Liver (tissue), 9 donors: ENCODE measurements around the gene COL11A2. TPM values are rescaled to one million over a fixed set of nuclear protein-coding genes. Genes with fewer than 3 reads are reported as not detected.

ENCODE experiments used
- DNase-seq: peaks from one replicate; pipeline ENCODE4 v3.0.0-alpha.2; 2017; ENCODE audit warnings: low spot score
- H3K27ac ChIP-seq, 2 donors: one replicate each; pipeline ENCODE4 v1.7.0; 2013; ENCODE audit warnings: inconsistent platforms in 2 of 2, low read length in 2 of 2, control low read depth in 1 of 2, low read depth in 1 of 2, mild to moderate bottlenecking in 1 of 2
- H3K27me3 ChIP-seq, 4 donors: one replicate each; pipeline versions ENCODE4 v1.6.1 to v1.7.0; 2013; ENCODE audit warnings: low read length in 3 of 4, inconsistent platforms in 1 of 4, mild to moderate bottlenecking in 1 of 4, moderate library complexity in 1 of 4; ENCODE audit not compliant: control insufficient read depth in 4 of 4, insufficient read depth in 4 of 4
- H3K36me3 ChIP-seq, 4 donors: one replicate each; pipeline versions ENCODE4 v1.6.1 to v1.7.0; 2013; ENCODE audit warnings: low read length in 3 of 4, mild to moderate bottlenecking in 3 of 4, low read depth in 1 of 4, moderate library complexity in 1 of 4; ENCODE audit not compliant: control insufficient read depth in 4 of 4, insufficient read depth in 3 of 4
- H3K4me1 ChIP-seq, 4 donors: one replicate each; pipeline versions ENCODE4 v1.6.1 to v1.7.0; 2013; ENCODE audit warnings: low read length in 3 of 4, mild to moderate bottlenecking in 3 of 4, moderate library complexity in 1 of 4; ENCODE audit not compliant: control insufficient read depth in 4 of 4, insufficient read depth in 4 of 4
- H3K4me3 ChIP-seq, 3 donors: one replicate each; pipeline versions ENCODE4 v1.6.1 to v1.7.0; 2013; ENCODE audit warnings: low read length in 3 of 3, control low read depth in 1 of 3, low read depth in 1 of 3, mild to moderate bottlenecking in 1 of 3
- H3K9ac ChIP-seq, 2 donors: one replicate each; pipeline ENCODE4 v1.7.0; 2013; ENCODE audit warnings: low read length in 2 of 2, mild to moderate bottlenecking in 2 of 2, moderate library complexity in 2 of 2, control low read depth in 1 of 2, low read depth in 1 of 2
- H3K9me3 ChIP-seq, 4 donors: one replicate each; pipeline versions ENCODE4 v1.6.1 to v1.7.0; 2013; ENCODE audit warnings: low read length in 3 of 4; ENCODE audit not compliant: control insufficient read depth in 4 of 4
- ATF3 ChIP-seq: IDR thresholded peaks from 2 replicates; pipeline ENCODE4 v1.6.1; 2016; ENCODE audit warnings: antibody characterized with exemption
- CTCF ChIP-seq: fragments of 150-350 bp; IDR thresholded peaks from 2 replicates; pipeline ENCODE4 v1.5.1; 2017; ENCODE audit warnings: improper control_type of control experiment, low read depth, low read length; ENCODE audit not compliant: missing input control
- EGR1 ChIP-seq, 2 donors: IDR thresholded peaks; 2 replicates each; pipeline ENCODE4 v1.6.1; 2016 to 2018; ENCODE audit warnings: antibody characterized with exemption in 2 of 2, low read depth in 2 of 2
- FOXA1 ChIP-seq: IDR thresholded peaks from 2 replicates; pipeline ENCODE4 v1.6.1; 2016; ENCODE audit warnings: antibody characterized with exemption
- GABPA ChIP-seq, 2 donors: IDR thresholded peaks in 1 of 2; conservative IDR thresholded peaks in 1 of 2; 2 replicates each; pipeline ENCODE4 v1.6.1; 2016; ENCODE audit warnings: antibody characterized with exemption in 2 of 2, mild to moderate bottlenecking in 1 of 2, moderate library complexity in 1 of 2
- HNF4A ChIP-seq, 2 donors: conservative IDR thresholded peaks; 2 replicates each; pipeline ENCODE4 v1.6.1; 2016; ENCODE audit warnings: antibody characterized with exemption in 2 of 2, mild to moderate bottlenecking in 2 of 2
- HNF4G ChIP-seq: IDR thresholded peaks from 2 replicates; pipeline ENCODE4 v1.6.1; 2016; ENCODE audit warnings: antibody characterized with exemption
- JUND ChIP-seq, 2 donors: IDR thresholded peaks; 2 replicates each; pipeline ENCODE4 v1.6.1; 2016; ENCODE audit warnings: antibody characterized with exemption in 2 of 2
- MAX ChIP-seq: IDR thresholded peaks from 2 replicates; pipeline ENCODE4 v1.6.1; 2016; ENCODE audit warnings: antibody characterized with exemption
- NR2F2 ChIP-seq: IDR thresholded peaks from 2 replicates; pipeline ENCODE4 v1.6.1; 2016; ENCODE audit warnings: antibody characterized with exemption
- RAD21 ChIP-seq, 2 donors: IDR thresholded peaks; 2 replicates each; pipeline ENCODE4 v1.6.1; 2016; ENCODE audit warnings: antibody characterized with exemption in 2 of 2, mild to moderate bottlenecking in 2 of 2
- REST ChIP-seq: IDR thresholded peaks from 2 replicates; pipeline ENCODE4 v1.6.1; 2016; ENCODE audit warnings: antibody characterized with exemption, mild to moderate bottlenecking
- RXRA ChIP-seq, 2 donors: IDR thresholded peaks; 2 replicates each; pipeline ENCODE4 v1.6.1; 2017 to 2018; ENCODE audit warnings: antibody characterized with exemption in 2 of 2, mild to moderate bottlenecking in 1 of 2
- SP1 ChIP-seq: IDR thresholded peaks from 2 replicates; pipeline ENCODE4 v1.6.1; 2018; ENCODE audit warnings: antibody characterized with exemption, mild to moderate bottlenecking
- TAF1 ChIP-seq: conservative IDR thresholded peaks from 2 replicates; pipeline ENCODE4 v1.6.1; 2016; ENCODE audit warnings: antibody characterized with exemption, mild to moderate bottlenecking
- YY1 ChIP-seq: IDR thresholded peaks from 2 replicates; pipeline ENCODE4 v1.6.1; 2016; ENCODE audit warnings: antibody characterized with exemption, mild to moderate bottlenecking
- ZBTB33 ChIP-seq: IDR thresholded peaks from 2 replicates; pipeline ENCODE4 v1.6.1; 2016; ENCODE audit warnings: antibody characterized with exemption
- WGBS: extraction: QIAGEN DNeasy Blood & Tissue Kit; methylation state at CpG from one replicate; pipeline ENCODE4 v1.1.7; 2013; 5-methylcytosine and 5-hydroxymethylcytosine counted together
- polyA plus RNA-seq, 2 donors: library from polyadenylated mRNA; stranded (reverse) in 1 of 2; unstranded in 1 of 2; fragments of 200-250 nt in 1 of 2; fragments of >200 nt in 1 of 2; fragmentation: Nextera tagmentation in 1 of 2; extraction: Ambion mirVana in 1 of 2; gene quantifications; one replicate each; pipeline versions ENCODE4 v1.2.1 to v1.2.3, GENCODE V29; 2013 to 2015
- total RNA-seq, 2 donors: library from RNA; depleted of rRNA; stranded (reverse); fragments of >200 nt; gene quantifications; one replicate each; pipeline ENCODE4 v1.2.3, GENCODE V29; 2014
- donor health status: healthy.
- donor health status: healthy.
- donor health status: healthy.
- donor health status: healthy.
- donor health status: healthy.

Gene COL11A2
- total and polyA plus RNA-seq, 4 donors, result 0.15 to 0.59 (median 0.27) TPM

GRCh38 chr6:33161354-33162331 is 30.6 kb downstream of the COL11A2 start:
- 7% methylated on average over 58 of the region's 58 CpGs for WGBS
- TF ChIP-seq MAX (no peak), NR2F2 (no peak), JUND (IDR thresholded peaks at IDR 0.05) (no peak), RAD21 (IDR thresholded peaks at IDR 0.05) (peak; percentile 80 to 86), HNF4G (no peak), SP1 (no peak), EGR1 (IDR thresholded peaks at IDR 0.05; ENCODE audit: low read depth in 2 of 2) (no peak), YY1 (no peak), TAF1 (no peak), FOXA1 (no peak), CTCF (peak; percentile 86), ZBTB33 (no peak), ATF3 (no peak), HNF4A (conservative IDR thresholded peaks at IDR 0.05) (no peak), RXRA (IDR thresholded peaks at IDR 0.05) (peak in 1 of 2 donors; percentile 33), GABPA (IDR thresholded peaks at IDR 0.05 in 1 of 2, conservative IDR thresholded peaks at IDR 0.05 in 1 of 2) (no peak), REST (peak; percentile 4)
- Histone ChIP-seq H3K4me3 (peak overlapping the region; percentile 46 to 56 (median 55)), H3K9ac (no peak overlapping the region), H3K27ac (peak overlapping the region; percentile 21 to 47), H3K9me3 (no peaks in the 10 kb centered on the region), H3K4me1 (peaks cover 1 to 15% (median 9%) of the 10 kb centered on the region in 4 donors), H3K27me3 (no peaks in the 10 kb centered on the region), H3K36me3 (no peaks in the 10 kb centered on the region)
- peak; percentile 82 for DNase-seq
